Measurements from ENCODE around the gene FZD8. TPM values are rescaled to one million over a fixed set of nuclear protein-coding genes. Genes with fewer than 3 reads are reported as not detected.

Gene FZD8
- polyA plus RNA-seq, 1 of the 3 experiments (the other 2 are of a cell fraction) = 1.4 TPM

DNA sequence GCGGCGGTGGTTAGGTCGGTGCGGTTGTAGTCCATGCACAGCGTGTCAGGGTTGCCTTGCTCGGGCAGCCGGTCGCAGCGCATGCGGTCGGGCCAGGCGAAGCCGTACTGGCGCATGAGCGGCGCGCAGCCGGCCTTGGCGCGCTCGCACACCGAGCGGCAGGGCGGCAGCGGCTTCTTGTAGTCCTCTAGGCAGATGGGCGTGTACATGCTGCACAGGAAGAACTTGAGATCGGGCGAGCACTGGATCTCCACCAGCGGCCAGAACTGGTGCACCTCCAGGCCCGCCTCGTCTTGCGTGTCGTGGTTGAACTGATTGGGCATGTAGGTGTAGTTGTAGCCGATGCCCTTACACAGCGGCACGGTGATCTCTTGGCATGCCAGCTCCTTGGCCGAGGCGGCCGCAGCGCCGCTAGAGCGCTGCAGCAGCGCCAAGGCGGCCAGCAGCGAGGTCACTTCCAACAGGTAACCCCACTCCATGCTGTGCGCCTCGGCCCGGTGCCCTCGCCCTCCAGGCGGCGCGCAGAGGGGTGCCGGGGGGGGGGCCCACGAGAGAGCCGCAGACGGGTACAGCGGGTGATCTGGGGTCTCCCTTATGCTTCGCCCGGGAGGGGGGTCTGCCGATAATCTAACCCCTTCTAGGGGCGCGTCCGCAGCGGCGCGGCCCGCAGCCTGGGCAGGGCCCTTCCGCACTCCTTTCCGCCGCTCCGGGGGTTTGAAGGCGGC, 983 bp downstream of the FZD8 start:
- H3K79me2 ChIP-seq (ENCODE audit: insufficient read depth) = peaks cover 24% of the 10 kb centered on the region
- H3F3A ChIP-seq (replicated peaks; ENCODE audit: insufficient read depth) = peaks cover 30% of the 10 kb centered on the region
- H3K9ac ChIP-seq = peak overlapping the region; percentile 58; the same call in 1 of the 2 replicates
- H3K4me3 ChIP-seq (ENCODE audit: low read depth in 2 of 2, low read length in 1 of 2) = peak overlapping the region; percentile 68 to 88
- H3K27ac ChIP-seq (ENCODE audit: low read depth in 2 of 2, low read length in 1 of 2) = no peak overlapping the region; a peak in 1 of 4 replicates
- POLR2A ChIA-PET = no interaction called here
- H4K20me1 ChIP-seq (ENCODE audit: insufficient read depth) = peaks cover 30% of the 10 kb centered on the region
- peaks cover 0 to 11% of the 10 kb centered on the region in 2 experiments for H3K36me3 ChIP-seq (replicated peaks in 1 of 2; ENCODE audit: control insufficient read depth in 1 of 2, insufficient read depth in 2 of 2, low read length in 1 of 2)
- no peaks in the 10 kb centered on the region for H3K9me3 ChIP-seq
- no peak overlapping the region; the same call in 1 of the 2 replicates for H2AFZ ChIP-seq (ENCODE audit: low read depth)
- 0% methylated on average over 9 of the region's 72 CpGs for WGBS (ENCODE audit: low lambda C conversion rate)
- H3K9me2 ChIP-seq = no peaks in the 10 kb centered on the region
- CTCF ChIA-PET = interaction anchor here (0.6 to 4.0 kb wide), 18 partner anchors 9 to 1264 kb away, joined by 3 to 24 read pairs (median 4); partner anchors contain the start of gene CREM
- H3K4me2 ChIP-seq = peak overlapping the region; percentile 98
- DNase-seq = peak; percentile 84
- no peaks in the 10 kb centered on the region; the same call in 1 of the 2 replicates for H3K27me3 ChIP-seq (ENCODE audit: insufficient read depth)
- H3K4me1 ChIP-seq (ENCODE audit: control insufficient read depth in 1 of 2, insufficient read depth in 2 of 2, low read depth in 1 of 2, low read length in 1 of 2) = peaks cover 7 to 25% of the 10 kb centered on the region in 2 experiments; a peak in 2 of 4 replicates
- TF ChIP-seq EP300 (IDR thresholded peaks at IDR 0.05; ENCODE audit: borderline replicate concordance in 1 of 2, low read depth in 1 of 2, low read length in 1 of 2) (no peak), GABPA (IDR thresholded peaks at IDR 0.05; ENCODE audit: low read depth) (no peak), JUND (IDR thresholded peaks at IDR 0.05) (no peak), NFIC (IDR thresholded peaks at IDR 0.05; ENCODE audit: borderline replicate concordance) (no peak), CTCF (IDR thresholded peaks at IDR 0.05) (0 out of 2 replicates have a peak, but pooled peaks have one; percentile 12), GATA2 (CRISPR knock-in tag; IDR thresholded peaks at IDR 0.05) (no peak), FOXJ3 (CRISPR knock-in tag; IDR thresholded peaks at IDR 0.05) (no peak), MEF2A (IDR thresholded peaks at IDR 0.05; ENCODE audit: borderline replicate concordance, low read depth) (no peak), RXRA (IDR thresholded peaks at IDR 0.05; ENCODE audit: borderline replicate concordance, low read depth) (no peak), YY1 (IDR thresholded peaks at IDR 0.05; ENCODE audit: low read depth) (no peak), MXI1 (IDR thresholded peaks at IDR 0.05; ENCODE audit: low read depth, low read length) (no peak), REST (IDR thresholded peaks at IDR 0.05; ENCODE audit: low read depth, low read length) (no peak), NRF1 (IDR thresholded peaks at IDR 0.05; ENCODE audit: low read depth, low read length) (peak; percentile 55), TEAD4 (IDR thresholded peaks at IDR 0.05; ENCODE audit: borderline replicate concordance, insufficient read depth) (no peak), RCOR1 (IDR thresholded peaks at IDR 0.05; ENCODE audit: low read length) (no peak)
- TF ChIP-seq, protein P1, sequence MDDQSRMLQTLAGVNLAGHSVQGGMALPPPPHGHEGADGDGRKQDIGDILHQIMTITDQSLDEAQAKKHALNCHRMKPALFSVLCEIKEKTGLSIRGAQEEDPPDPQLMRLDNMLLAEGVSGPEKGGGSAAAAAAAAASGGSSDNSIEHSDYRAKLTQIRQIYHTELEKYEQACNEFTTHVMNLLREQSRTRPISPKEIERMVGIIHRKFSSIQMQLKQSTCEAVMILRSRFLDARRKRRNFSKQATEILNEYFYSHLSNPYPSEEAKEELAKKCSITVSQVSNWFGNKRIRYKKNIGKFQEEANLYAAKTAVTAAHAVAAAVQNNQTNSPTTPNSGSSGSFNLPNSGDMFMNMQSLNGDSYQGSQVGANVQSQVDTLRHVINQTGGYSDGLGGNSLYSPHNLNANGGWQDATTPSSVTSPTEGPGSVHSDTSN (IDR thresholded peaks at IDR 0.05) = no peak
- TF ChIP-seq, protein P2, sequence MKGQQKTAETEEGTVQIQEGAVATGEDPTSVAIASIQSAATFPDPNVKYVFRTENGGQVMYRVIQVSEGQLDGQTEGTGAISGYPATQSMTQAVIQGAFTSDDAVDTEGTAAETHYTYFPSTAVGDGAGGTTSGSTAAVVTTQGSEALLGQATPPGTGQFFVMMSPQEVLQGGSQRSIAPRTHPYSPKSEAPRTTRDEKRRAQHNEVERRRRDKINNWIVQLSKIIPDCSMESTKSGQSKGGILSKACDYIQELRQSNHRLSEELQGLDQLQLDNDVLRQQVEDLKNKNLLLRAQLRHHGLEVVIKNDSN (IDR thresholded peaks at IDR 0.05; ENCODE audit: borderline replicate concordance, low read depth) = no peak
- TF ChIP-seq, protein P3, sequence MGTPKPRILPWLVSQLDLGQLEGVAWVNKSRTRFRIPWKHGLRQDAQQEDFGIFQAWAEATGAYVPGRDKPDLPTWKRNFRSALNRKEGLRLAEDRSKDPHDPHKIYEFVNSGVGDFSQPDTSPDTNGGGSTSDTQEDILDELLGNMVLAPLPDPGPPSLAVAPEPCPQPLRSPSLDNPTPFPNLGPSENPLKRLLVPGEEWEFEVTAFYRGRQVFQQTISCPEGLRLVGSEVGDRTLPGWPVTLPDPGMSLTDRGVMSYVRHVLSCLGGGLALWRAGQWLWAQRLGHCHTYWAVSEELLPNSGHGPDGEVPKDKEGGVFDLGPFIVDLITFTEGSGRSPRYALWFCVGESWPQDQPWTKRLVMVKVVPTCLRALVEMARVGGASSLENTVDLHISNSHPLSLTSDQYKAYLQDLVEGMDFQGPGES (IDR thresholded peaks at IDR 0.05; ENCODE audit: low read depth, low read length) = no peak
- TF ChIP-seq, protein P4, sequence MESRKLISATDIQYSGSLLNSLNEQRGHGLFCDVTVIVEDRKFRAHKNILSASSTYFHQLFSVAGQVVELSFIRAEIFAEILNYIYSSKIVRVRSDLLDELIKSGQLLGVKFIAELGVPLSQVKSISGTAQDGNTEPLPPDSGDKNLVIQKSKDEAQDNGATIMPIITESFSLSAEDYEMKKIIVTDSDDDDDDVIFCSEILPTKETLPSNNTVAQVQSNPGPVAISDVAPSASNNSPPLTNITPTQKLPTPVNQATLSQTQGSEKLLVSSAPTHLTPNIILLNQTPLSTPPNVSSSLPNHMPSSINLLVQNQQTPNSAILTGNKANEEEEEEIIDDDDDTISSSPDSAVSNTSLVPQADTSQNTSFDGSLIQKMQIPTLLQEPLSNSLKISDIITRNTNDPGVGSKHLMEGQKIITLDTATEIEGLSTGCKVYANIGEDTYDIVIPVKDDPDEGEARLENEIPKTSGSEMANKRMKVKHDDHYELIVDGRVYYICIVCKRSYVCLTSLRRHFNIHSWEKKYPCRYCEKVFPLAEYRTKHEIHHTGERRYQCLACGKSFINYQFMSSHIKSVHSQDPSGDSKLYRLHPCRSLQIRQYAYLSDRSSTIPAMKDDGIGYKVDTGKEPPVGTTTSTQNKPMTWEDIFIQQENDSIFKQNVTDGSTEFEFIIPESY (IDR thresholded peaks at IDR 0.05; ENCODE audit: borderline replicate concordance, low read depth) = no peak
- TF ChIP-seq, protein P5, sequence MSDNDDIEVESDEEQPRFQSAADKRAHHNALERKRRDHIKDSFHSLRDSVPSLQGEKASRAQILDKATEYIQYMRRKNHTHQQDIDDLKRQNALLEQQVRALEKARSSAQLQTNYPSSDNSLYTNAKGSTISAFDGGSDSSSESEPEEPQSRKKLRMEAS (IDR thresholded peaks at IDR 0.05; ENCODE audit: low read depth) = peak; percentile 85

Measured in SK-N-SH (cell line).